HG03558 (cell line): Measurements from ENCODE around the gene HIBCH.
"Not testable (repeated sequence)": the region's sequence is repeated elsewhere in the genome, so short reads cannot be mapped to it uniquely, and the experiment has no call there.

Experiments
- ATAC-seq: cut with Tn5 transposase; IDR thresholded peaks from one replicate; pipeline ENCODE4 v1.9.1; 2021; ENCODE audit warnings: moderate number of reproducible peaks; ENCODE audit not compliant: unreplicated experiment; ENCODE audit errors: extremely low read depth

HIBCH gene

DNA sequence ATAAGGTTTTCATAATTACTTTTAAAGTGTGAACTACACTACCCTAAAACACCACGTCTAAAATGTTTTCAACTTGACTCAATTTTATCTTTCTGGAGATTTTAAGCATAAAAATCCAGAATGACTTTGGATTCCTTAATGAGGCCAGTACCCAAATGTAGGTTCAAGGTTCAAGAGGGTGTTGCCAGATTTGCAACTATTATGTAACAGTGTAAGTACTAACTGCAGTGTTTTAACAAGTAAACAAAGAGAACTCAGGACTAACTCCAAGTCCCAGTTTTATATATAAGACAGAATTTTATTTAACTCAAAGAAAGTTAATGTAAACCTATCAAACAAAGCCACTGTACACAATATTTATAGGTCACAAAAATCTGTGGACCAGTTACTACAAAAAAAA, 5.7 kb downstream of the HIBCH start:
- no peak for ATAC-seq

DNA sequence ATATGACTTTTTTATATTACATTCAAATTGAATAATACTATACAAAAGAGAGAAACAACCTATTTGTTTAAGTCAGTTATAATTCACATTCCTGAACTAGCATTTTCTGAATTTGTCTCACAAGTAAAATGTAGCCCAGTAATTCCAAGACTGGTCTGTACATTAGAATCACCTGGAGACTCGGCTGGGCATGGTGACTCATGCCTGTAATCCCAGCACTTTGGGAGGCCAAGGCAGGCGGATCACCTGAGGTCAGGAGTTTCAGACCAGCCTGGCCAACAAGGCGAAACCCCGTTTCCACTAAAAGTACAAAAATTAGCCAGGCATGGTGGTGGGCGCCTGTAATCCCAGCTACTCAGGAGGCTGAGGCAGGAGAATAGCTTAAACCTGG, 7.0 kb downstream of the HIBCH start:
- ATAC-seq: not testable (repeated sequence)

DNA sequence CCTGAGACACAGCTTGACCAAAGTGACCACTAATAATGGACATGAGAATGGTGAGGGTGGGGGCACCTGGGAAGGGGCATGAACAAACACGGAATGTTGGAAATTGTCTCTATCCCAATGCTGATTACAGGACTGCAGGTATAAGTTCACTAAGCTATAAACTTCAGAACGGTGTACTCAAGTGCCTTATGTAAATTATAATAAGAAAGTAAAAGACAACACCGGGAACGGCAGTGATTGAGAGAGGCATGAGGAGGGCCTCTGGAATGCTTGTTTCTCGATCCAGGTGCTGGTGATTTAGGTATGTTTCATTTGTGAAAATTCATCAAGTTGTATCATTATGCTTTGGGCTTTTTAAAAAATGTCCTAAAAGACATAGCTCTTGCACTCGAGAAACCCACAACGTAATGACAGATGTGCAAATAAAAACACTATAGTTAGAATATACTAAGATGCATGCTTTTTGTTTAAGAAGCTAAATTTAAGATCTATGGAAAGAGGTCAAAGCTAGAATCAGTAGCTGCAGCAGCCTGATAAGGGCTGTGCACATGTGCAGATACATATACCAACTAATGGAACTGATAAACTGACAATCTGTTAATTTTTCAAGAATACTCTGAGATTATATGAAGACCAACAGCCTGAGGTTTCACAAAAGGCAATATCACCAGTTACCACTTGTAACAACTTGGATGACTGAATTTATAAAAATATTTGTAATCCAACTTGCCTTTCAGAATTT, 7.6 kb downstream of the HIBCH start:
- no peak for ATAC-seq

DNA sequence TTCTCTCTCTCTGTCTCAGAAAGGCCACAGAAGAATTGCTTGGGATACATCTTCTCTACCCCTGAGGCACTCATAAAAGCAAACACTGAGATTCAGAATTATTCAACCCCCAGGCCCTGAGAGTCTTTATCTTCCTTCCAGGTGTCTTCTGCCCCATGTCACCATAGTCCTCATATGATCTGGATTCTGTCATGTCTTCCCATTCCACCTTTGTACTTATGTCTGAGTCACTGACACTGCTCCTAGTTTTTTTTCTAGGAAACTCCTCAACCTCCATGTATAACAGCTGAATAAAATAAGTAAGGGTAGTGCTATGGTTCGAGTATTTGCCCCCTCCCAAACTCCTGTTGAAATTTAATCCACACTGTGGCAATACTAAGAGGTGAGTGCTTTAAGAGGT, 11.6 kb downstream of the HIBCH start:
- ATAC-seq: no peak

DNA sequence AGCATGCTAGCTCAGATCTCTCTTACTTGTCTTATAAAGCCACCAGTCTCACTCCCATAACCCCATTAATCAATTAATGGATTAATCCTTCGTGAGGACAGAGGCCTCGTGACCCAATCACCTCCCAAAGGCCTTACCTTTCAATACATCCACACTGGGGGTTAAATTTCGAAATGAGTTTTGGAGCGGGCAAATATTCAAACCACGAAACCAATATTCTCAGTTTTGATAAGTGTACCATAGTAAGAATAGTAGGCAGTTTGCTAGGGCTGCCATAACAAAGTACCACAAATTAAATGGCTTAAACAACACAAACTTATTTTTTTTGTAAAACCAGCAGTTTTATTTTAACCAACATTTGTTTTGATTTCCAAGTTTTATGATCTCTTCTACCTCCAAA, 15.2 kb downstream of the HIBCH start:
- no peak for ATAC-seq

DNA sequence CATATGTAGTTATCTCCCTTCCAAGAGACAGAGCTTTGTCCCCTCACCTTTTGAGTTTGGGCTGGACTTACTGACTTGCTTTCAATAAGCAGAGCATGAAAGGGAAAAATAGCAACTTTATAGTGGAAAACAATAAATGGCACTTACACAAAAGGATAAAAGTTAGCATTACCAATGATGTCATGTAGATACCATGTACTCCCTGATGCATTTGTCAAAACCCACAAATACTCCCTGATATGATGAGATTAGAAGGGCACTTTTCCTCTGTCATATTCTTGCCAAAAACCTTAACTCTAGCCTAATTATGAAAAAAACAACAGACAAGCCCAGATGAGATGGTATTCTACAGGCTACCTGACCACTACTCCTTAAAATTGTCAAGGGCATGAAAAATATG, 16.0 kb downstream of the HIBCH start:
- no peak for ATAC-seq

DNA sequence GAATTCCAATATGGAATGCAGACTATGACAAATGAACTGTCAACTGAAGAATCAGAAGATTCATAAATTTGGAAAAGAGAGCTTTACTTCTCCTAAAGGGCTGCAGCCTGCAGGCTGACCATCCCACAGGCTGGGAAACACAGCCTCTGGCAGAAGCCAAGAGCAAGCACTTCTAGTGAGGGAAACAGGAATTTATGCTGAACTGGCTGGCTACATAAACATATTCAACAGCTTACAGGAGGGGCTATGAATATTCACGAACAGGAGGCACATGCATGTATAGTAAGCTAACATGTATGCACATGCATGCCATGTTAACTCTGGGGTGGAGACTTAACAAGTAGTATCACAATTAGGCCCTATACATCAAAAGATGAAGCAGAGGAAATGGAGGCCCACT, 17.6 kb downstream of the HIBCH start:
- ATAC-seq: no peak

DNA sequence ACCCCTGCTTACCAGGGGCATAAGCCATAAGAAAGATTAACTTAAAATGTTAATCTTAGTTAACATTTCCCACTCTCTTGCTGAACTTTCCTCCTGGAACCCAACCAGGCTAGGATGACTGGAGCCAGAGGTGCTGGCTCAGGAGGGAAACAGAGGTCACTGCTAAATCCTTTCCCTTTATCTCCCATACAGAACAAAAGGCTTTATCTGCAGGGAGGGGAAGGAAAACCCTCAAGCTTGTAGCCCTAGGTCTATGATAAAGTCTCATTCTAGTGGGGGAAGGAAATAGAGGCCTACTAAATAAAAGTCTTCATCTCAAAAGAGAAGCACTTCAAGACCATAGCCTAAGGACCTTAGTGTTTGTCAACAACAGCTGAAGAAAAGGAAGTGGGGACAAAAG, 18.6 kb downstream of the HIBCH start:
- ATAC-seq: no peak

DNA sequence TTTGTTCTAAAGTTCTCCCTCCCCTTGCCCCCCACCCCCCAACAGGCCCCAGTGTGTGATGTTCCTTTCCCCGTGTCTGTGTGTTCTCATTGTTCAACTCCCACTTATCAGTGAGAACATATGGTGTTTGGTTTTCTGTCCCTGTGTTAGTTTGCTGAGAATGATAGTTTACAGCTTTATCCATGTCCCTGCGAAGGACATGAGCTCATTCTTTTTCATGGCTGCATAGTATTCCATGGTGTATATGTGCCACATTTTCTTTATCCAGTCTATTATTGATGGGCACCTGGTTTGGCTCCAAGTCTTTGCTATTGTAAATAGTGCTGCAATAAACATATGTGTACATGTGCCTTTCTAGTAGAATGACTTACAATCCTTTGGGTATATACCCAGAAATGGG, 21.7 kb downstream of the HIBCH start:
- not testable (repeated sequence) for ATAC-seq

DNA sequence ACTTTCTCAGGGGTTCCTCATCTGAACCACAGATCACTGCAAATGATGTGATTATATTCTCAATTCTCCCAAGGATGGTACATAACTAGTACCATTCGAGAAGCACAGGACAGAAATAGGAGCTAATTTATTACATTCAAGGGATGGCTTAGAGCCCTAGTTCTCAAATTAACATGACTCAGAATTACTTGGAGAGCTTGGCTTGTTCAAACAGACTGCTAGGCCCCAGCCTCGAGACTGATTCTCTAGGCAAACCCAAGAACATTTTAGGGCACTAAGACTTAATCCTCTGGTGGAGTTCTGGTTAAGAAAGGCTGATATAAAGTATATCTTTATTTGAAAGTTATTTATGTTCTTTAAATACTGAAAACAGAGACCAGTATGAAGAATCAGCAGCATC, 35.8 kb downstream of the HIBCH start:
- no peak for ATAC-seq

DNA sequence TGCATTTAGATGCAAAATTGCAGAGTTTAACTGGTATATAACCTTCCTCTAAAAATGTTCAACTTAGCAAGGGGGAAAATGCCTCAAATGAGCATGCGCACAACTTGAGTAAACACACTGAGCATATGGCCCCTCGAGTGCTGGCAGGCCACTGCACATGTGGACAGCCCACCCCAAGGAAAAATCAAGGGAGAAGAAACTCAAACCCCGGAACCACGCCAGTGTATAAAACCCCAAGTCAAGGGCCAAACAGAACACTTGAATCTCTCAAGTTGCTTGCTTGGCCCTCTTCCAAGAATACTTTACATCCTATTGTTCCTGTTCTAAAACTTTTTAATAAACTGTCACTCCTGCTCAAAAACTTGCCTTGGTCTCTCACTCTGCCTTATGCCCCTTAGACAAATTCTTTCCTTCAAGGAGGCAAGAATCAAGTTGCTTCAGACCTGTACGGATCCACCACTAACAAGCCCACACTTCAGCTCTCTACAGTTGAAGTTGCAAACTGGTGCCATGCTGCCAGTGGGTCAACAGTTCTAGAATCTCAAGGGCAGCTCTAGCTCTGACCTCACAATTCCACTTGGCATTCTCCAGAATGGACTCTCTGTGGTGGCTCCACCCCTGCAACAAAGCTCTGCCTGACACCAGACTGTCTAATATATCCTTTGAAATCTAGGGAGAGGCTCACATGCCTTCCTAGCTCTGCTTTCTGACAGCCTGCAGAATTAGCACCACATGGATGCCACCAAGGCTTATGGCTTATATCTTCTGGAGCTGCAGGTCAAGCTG, 38.9 kb downstream of the HIBCH start:
- no peak for ATAC-seq

DNA sequence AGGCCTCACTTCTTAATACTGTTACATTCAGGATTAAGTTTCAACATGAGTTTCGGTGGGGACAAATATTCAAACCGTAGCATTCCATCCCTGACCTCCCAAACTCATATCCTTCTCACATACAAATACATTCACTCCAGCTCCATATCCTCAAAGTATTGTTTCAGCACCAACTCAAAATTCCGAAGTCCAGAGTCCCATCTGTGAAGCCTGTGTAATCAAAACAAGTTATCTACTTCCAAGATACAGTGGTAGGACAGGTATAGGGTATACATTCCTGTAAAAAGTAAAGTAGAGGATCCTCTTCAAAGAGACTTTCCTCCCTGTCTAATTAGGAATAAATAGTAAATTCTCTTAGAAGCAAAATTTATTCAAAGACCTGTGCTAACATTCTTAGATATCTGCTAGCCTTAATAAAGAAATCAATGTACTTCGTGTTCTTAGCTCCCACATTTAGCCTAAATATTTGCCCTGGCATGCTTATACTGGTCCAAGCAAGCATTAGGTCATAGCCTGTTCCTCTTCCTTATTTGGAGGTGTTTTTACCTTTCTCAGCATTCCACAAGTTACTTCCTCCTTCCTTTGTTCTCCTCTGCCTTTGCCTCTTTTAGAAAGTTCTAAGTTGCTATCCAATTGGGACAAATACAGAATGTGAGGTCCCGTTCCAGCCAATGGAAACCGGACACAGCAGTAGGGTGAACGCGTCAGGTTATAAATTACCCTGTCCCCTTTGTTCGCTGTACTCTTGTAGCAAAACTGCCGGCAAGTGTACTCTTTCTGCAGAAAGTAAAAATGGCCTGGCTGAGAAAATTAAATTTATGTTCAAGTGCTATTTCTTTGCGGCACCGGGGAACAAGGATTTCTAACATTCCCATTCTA, 40.1 kb downstream of the HIBCH start:
- ATAC-seq: not testable (repeated sequence)

DNA sequence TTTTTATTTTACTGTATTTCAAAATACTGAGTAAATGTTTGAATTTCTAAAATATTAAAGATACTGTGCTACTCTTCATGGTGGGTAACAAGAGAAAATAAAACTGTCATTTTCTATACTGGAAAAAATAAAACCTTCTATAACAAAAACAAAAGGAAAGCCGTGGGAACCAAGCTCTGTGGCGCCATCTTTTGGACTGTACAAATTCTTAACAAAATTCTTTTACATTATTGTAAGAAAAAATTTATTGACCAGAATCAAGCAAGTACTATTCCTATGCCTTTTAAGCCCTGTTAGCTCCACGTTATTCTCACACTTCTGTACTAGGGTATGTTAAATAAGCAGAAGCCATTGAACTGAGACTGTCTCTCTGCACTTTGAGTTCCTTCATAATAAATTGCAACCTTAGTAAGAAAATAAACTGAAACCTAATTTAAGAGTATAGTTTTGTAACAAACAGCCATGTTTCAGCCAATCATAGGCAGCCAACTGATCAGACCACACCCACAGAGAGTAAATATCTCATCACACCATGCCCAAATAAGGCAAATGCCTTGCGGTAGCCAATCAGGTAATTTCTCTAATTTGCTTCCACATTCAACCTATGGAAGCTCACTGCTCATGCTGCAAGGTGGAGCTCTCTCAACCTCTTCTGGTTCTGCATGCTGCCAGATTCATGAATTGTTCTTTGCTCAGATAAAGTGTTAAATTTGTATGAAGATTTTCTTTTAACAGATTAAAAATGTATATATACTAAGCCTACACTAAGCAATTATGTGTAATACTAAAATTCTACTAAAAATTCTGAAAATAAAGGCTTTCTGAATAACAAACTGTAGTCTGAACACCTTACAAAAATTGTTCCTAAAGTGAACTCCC, 42.2 kb downstream of the HIBCH start:
- no peak for ATAC-seq

DNA sequence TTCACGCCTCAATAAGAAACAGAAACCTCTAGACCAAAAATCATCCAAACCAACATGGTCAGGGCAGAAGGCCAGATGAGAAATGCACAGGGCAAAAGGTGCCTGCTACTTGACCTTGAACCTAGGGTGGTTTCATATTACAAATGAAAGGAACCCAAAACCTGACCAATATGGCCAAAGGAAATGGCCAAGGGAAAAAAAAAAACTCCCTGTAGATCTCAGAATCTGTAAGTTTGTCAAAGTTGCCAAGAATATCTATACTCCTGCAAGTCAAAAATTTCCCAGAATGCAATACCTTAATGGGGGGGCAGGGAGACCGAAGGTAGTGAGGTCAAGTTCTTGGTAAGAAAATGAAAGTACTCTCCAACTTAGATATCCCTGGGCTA, 47.2 kb downstream of the HIBCH start:
- ATAC-seq: no peak

DNA sequence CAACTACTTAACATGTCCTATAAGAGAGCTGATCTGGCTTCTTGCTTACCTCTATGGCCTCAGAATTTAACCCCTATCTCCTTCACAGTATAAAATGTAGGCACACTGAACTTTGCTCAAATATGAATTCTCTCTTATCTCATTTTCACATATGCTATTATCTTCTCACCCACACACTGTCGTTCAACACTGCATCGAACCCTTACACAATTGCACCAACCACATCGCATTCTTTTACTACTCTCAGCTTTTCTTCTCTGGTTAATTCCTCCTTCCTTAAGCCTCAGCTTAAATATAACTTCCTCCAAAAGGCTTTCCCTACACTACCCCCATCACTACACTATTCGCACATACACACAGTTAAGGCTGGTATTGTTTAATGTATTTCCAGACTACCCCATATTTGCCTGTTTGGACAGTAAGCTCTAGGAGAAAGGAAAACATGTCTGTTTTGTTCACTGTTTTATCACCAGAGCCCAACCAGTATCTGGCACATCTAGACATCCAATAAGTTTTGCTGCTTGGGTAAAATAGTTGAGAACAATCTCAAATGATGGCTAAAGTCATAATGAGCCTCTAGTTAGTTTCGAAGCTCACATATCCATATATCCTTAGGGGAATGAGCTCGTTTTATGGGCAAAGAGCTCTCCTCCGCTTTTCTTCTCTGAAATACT, 47.7 kb downstream of the HIBCH start:
- no peak for ATAC-seq

DNA sequence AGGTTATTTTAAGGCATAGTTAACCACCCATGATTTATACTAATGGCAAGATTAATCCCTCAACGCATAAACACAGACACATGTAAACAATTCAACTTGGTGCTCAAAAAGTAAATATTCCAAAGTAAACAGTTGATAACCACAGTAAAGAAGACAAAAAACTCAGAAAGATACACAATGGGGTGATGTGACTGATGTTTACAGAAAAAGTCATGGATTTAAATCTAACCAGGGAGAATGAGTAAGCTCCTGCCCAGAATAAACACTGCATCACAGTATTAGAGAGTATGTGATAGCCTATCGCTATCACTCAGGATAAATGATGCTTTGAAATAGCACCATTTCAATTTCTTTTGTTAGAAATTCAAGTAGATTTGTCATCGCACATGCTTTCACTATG, 49.3 kb downstream of the HIBCH start:
- ATAC-seq: no peak

DNA sequence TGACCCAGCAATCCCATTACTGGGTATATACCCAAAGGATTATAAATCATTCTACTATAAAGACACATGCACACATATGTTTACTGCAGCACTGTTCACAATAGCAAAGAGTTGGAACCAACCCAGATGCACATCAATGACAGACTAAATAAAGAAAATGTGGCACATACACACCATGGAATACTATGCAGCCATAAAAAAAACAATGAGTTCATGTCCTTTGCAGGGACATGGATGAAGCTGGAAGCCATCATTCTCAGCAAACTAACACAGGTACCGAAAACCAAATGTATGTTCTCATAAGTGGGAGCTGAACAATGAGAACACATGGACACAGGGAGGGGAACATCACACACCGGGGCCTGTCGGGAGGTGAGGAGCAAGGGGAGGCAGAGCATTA, 49.9 kb downstream of the HIBCH start:
- ATAC-seq: not testable (repeated sequence)

DNA sequence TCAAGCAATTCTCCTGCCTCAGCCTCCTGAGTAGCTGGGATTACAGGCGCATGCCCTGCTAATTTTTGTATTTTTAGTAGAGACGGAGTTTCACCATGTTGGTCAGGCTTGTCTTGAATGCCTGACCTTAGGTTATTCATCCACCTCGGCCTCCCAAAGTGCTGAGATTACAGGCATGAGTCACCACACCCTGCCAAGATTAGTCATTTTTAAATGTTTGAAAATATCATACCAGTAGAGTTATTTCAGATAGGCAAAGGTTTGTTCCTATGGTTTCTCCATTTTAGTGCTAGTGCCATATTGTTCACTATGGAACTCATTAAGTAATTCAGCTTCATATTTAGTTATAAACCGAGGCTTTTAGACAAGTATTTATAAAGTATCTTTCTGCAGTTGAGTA, 52.3 kb downstream of the HIBCH start:
- no peak for ATAC-seq

DNA sequence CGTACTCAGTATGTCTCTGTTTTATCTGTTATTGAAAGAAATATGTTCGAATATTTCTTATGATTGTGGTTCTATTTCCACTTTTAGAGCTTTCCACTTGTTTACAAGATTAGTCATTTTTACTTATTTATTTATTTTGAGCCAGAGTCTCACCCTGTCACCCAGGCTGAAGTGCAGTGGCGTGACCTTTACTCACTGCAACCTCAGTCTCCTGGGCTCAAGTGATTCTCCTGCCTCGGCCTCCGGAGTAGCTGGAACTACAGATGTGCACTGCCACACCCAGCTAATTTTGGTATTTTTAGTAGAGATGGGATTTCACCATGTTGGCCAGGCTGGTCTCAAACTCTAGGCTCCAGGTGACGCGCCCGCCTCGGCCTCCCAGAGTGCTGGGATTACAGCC, 53.3 kb downstream of the HIBCH start:
- ATAC-seq: no peak
